Stomach (tissue), 9 donors: ENCODE results near the gene UST. TPM values are rescaled to one million over a fixed set of nuclear protein-coding genes. Genes with fewer than 3 reads are reported as not detected.
"Not testable (repeated sequence)": the region's sequence is repeated elsewhere in the genome, so short reads cannot be mapped to it uniquely, and the experiment has no call there.

Experiments used
- DNase-seq, 2 donors: peaks; one replicate each; pipeline versions ENCODE4 v3.0.0 to v3.0.0-alpha.2; 2013 to 2019
- H3K27ac ChIP-seq, 5 donors: fragments of 200-600 bp in 4 of 5; sonication (generic) in 4 of 5; one replicate each; pipeline ENCODE4 v1.5.1; 2013 to 2019; ENCODE audit warnings: mild to moderate bottlenecking in 1 of 5, moderate library complexity in 1 of 5
- H3K27me3 ChIP-seq, 3 donors: fragments of 200-600 bp; sonication (generic); one replicate each; pipeline ENCODE4 v1.5.1; 2017 to 2019; ENCODE audit warnings: mixed run types in 1 of 3
- H3K36me3 ChIP-seq, 4 donors: fragments of 200-600 bp; sonication (generic); 1 replicate in 3 of 4; 2 replicates in 1 of 4; pipeline ENCODE4 v1.5.1; 2016 to 2019
- H3K4me1 ChIP-seq, 4 donors: fragments of 200-600 bp; sonication (generic); one replicate each; pipeline ENCODE4 v1.5.1; 2016 to 2019
- H3K4me3 ChIP-seq, 4 donors: fragments of 200-600 bp; sonication (generic) in 3 of 4; one replicate each; pipeline ENCODE4 v1.5.1; 2016 to 2019; ENCODE audit warnings: mild to moderate bottlenecking in 1 of 4
- H3K9me3 ChIP-seq, 4 donors: fragments of 200-600 bp; sonication (generic); one replicate each; pipeline ENCODE4 v1.5.1; 2016 to 2019
- EP300 ChIP-seq: sonication (generic); formaldehyde crosslinking; IDR thresholded peaks from one replicate; pipeline ENCODE4 v1.6.1; 2017; ENCODE audit warnings: antibody characterized with exemption
- POLR2A ChIP-seq, 4 donors: fragments of 450-650 bp; IDR thresholded peaks; one replicate each; pipeline ENCODE4 v1.6.1; 2016; ENCODE audit warnings: antibody characterized with exemption in 4 of 4, control low read depth in 2 of 4, mild to moderate bottlenecking in 1 of 4, moderate library complexity in 1 of 4
- POLR2AphosphoS5 ChIP-seq, 3 donors: sonication (generic); formaldehyde crosslinking; IDR thresholded peaks; one replicate each; pipeline ENCODE4 v1.6.1; 2016; ENCODE audit warnings: antibody characterized with exemption in 3 of 3
- WGBS, 5 donors: extraction: QIAGEN DNeasy Blood & Tissue Kit in 3 of 5; methylation state at CpG; one replicate each; pipeline versions ENCODE4 v1.1.5 to v1.1.7; 2013 to 2018; 5-methylcytosine and 5-hydroxymethylcytosine counted together
- intact Hi-C: fragments of 100-400 bp; cut with DNase I; formaldehyde crosslinking; loops from one replicate; pipeline ENCODE4 v1.15.1; 2023; ENCODE audit warnings: low total_unique reads
- polyA plus RNA-seq, 3 donors: library from polyadenylated mRNA; stranded (reverse); fragments of 200-250 nt; gene quantifications; one replicate each; pipeline ENCODE4 v1.2.3, GENCODE V29; 2013
- total RNA-seq, 5 donors: library from RNA; depleted of rRNA; stranded (reverse); fragments of >200 nt; gene quantifications; one replicate each; pipeline versions ENCODE4 v1.1.0 to v1.2.3, GENCODE V29; 2014 to 2016
- TF ChIP-seq, protein P1 (sequence below), 7 experiments: fragments of 450-650 bp in 4 of 7; fragments of 200-600 bp in 3 of 7; sonication (generic) in 3 of 7; IDR thresholded peaks; one replicate each; pipeline ENCODE4 v1.5.1; 2016 to 2019; ENCODE audit warnings: antibody characterized with exemption in 7 of 7, control low read depth in 2 of 7, mild to moderate bottlenecking in 1 of 7
- donor health status: healthy with polysubstance abuse.
- donor health status: Bipolar disorder and iron deficiency.
- donor health status: healthy.

The UST gene
- total and polyA plus RNA-seq, 8 donors, result 2.2 to 45.8 (median 8.9) TPM

DNA sequence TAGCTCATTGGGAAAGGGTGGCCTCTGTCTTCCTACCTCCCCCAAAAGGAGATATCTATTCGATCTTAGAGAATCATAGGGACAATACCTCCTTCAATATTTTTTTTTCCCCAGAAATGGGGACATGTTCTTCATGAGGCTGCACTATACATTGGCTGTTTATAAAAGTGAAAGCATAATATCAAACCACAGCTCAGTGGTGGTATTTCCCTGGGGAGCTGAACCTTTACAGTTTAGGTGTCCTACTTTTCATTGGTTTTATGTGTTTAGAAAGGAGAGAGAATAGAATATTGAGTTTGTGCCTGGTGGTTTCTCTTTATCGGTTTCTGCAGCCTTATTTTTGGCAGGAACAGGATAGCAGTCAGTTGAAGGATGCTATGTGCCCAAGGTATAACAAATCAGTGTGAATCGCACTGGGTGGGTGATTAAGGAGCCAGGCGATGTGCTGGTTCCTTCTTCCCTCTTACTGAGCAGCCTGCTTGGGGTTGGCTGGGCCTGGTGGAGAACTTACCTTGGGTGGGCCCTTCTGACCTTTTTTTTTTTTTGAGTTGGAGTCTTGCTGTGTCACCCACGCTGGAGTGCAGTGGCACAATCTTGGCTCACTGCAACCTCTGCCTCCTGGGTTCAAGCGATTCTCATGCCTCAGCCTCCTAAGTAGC lies 25.2 kb downstream of the UST start:
- H3K27me3 ChIP-seq, result no peaks in the 10 kb centered on the region
- intact Hi-C loops, result no loop called here
- TF ChIP-seq POLR2A (IDR thresholded peaks at IDR 0.05), result no peak
- H3K27ac ChIP-seq, result no peak overlapping the region
- no peaks in the 10 kb centered on the region for H3K9me3 ChIP-seq
- H3K4me3 ChIP-seq, result no peak overlapping the region
- no peak for DNase-seq
- 83 to 89% (median 86%) methylated on average over 5 to 6 of the region's 6 CpGs for WGBS, 5 donors
- peaks cover 0 to 44% (median 15%) of the 10 kb centered on the region in 4 donors for H3K4me1 ChIP-seq
- no peaks in the 10 kb centered on the region for H3K36me3 ChIP-seq

DNA sequence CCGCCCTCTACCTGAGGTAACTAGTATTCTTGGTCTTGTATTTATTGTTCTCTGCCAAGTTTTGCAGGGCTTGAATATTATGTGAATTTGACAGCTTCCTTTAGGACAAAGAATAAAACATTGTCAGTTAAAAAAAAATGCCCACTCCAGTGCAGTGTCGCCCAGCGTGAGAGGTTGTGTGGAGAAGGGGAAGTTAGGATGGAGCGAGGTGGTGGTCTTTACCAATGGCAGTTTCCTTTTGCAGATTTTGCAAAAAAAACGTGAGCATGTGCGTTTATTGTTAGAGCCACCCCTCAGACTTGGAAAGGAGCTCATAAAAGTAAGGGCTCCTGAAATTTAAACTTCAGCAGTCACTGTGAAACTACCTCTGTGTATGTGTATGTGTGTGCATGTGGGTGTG lies 28.3 kb downstream of the UST start:
- Histone ChIP-seq H3K27ac (no peak overlapping the region), H3K36me3 (no peaks in the 10 kb centered on the region), H3K9me3 (no peaks in the 10 kb centered on the region), H3K4me3 (no peak overlapping the region), H3K4me1 (peaks cover 0 to 37% (median 16%) of the 10 kb centered on the region in 4 donors), H3K27me3 (no peaks in the 10 kb centered on the region)
- DNase-seq, result no peak
- WGBS, 5 donors, result 81 to 88% (median 82%) methylated on average over 6 of the region's 6 CpGs
- intact Hi-C loops, result no loop called here
- no peak for TF ChIP-seq POLR2A (IDR thresholded peaks at IDR 0.05)
- TF ChIP-seq POLR2AphosphoS5 (IDR thresholded peaks at IDR 0.05), result no peak
- TF ChIP-seq EP300, result no peak
- TF ChIP-seq, protein P1, sequence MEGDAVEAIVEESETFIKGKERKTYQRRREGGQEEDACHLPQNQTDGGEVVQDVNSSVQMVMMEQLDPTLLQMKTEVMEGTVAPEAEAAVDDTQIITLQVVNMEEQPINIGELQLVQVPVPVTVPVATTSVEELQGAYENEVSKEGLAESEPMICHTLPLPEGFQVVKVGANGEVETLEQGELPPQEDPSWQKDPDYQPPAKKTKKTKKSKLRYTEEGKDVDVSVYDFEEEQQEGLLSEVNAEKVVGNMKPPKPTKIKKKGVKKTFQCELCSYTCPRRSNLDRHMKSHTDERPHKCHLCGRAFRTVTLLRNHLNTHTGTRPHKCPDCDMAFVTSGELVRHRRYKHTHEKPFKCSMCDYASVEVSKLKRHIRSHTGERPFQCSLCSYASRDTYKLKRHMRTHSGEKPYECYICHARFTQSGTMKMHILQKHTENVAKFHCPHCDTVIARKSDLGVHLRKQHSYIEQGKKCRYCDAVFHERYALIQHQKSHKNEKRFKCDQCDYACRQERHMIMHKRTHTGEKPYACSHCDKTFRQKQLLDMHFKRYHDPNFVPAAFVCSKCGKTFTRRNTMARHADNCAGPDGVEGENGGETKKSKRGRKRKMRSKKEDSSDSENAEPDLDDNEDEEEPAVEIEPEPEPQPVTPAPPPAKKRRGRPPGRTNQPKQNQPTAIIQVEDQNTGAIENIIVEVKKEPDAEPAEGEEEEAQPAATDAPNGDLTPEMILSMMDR (IDR thresholded peaks at IDR 0.05), result no peak

DNA sequence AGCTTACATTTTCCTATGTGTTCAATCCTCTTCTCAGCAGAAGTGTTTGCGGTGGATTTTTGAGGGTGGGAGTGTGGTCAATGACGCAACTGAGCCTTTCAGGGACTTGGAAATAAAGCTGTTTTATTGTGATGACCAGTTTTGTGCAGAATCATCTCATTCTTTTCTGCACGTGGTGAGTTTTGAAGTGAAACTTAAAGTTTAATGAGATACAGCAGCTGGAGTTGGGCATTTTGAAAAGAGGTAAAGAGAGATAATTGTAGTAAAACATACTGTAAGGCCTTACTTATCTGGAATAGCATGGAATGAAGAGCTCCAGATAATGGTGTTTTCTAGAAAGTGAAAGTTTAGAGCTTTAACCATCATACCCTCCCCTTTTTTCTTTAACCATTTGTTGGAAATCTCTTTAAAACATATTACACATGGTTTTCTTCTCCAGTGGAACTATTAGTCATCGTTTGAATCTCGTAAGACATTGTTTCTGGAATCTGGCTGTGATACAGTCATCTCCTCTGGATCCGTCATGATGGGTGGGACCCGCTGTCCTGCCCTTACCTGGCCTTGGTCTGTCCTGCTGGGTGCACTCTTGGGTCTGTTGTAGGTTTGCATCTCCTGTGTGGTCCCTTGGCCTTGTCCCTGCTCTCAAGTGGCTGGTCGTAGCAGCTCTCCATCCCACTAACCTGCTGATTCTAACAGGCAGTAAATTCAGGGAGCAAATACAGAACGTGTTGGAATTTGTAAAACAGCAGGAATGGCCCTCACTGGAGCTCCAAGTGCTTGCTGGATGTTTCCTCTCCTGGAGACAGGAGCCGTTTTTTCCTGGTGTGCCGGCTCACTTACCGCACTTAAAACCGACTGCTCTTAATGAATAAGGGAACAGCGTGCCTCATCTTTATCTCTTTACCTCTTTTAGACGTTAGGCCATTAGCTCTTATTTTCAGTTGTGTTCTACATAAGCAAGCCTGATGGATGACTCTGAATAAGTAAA lies 29.8 kb downstream of the UST start:
- Histone ChIP-seq H3K27me3 (no peaks in the 10 kb centered on the region), H3K27ac (peak overlapping the region in 1 of 5 donors; percentile 43), H3K4me1 (peaks cover 0 to 24% (median 9%) of the 10 kb centered on the region in 4 donors), H3K9me3 (no peaks in the 10 kb centered on the region), H3K4me3 (no peak overlapping the region), H3K36me3 (no peaks in the 10 kb centered on the region)
- WGBS, 5 donors, result 68 to 81% (median 72%) methylated on average over 15 of the region's 15 CpGs
- intact Hi-C loops, result no loop called here
- TF ChIP-seq, protein P1 (IDR thresholded peaks at IDR 0.05), result no peak
- TF ChIP-seq EP300 (no peak), POLR2AphosphoS5 (IDR thresholded peaks at IDR 0.05) (no peak), POLR2A (IDR thresholded peaks at IDR 0.05) (no peak)
- DNase-seq, result peak in 1 of 2 donors; percentile 63

- no peak for DNase-seq
- intact Hi-C loops, result no loop called here
- WGBS, 5 donors, result 79 to 95% (median 87%) methylated on average over 6 of the region's 6 CpGs
- Histone ChIP-seq H3K4me3 (no peak overlapping the region), H3K27me3 (no peaks in the 10 kb centered on the region), H3K36me3 (no peaks in the 10 kb centered on the region), H3K9me3 (no peaks in the 10 kb centered on the region), H3K4me1 (peaks cover 0 to 19% (median 7%) of the 10 kb centered on the region in 4 donors), H3K27ac (no peak overlapping the region)
- no peak for TF ChIP-seq POLR2A (IDR thresholded peaks at IDR 0.05)
- no peak for TF ChIP-seq EP300
- no peak for TF ChIP-seq POLR2AphosphoS5 (IDR thresholded peaks at IDR 0.05)
- TF ChIP-seq, protein P1 (IDR thresholded peaks at IDR 0.05), result no peak
These were observed 32.3 kb downstream of the UST start for GRCh38 chr6:148779142-148779562.

DNA sequence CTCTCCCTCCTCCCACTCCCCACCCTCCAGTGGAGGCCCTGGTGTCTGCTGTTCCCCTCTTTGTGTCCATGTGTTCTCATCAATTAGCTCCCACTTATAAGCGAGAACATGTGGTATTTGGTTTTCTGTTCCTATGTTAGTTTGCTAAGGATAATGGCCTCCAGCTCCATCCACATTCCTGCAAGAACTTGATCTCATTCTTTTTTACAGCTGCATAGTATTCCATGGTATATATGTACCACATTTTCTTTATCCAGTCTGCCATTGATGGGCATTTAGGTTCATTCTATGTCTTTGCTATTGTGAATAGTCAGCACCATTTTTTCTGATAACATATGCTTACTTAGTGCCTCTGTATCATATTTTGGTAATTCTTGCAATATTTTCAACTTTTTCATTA lies 33.6 kb downstream of the UST start:
- H3K4me1 ChIP-seq, result peaks cover 0 to 19% (median 11%) of the 10 kb centered on the region in 4 donors
- H3K4me3 ChIP-seq, intact Hi-C loops, H3K36me3 ChIP-seq, DNase-seq, H3K27me3 ChIP-seq, H3K9me3 ChIP-seq, H3K27ac ChIP-seq: not testable (repeated sequence)
- WGBS, 5 donors, result 86 to 100% (median 96%) methylated on average over 1 of the region's 1 CpG
